ENCODE results near the gene PLCB4.

- TF ChIP-seq CTCF (IDR thresholded peaks at IDR 0.05) = no peak
- TF ChIP-seq POLR2A (IDR thresholded peaks at IDR 0.05) = no peak
Observed at GRCh38 chr20:9478771-9479170, 409.9 kb downstream of the PLCB4 start.
